Dermis microvascular lymphatic vessel endothelial cell (primary cell): ENCODE data around the gene NFIL3. TPM values are rescaled to one million over a fixed set of nuclear protein-coding genes. Genes with fewer than 3 reads are reported as not detected.
"Not testable (repeated sequence)": the region's sequence is repeated elsewhere in the genome, so short reads cannot be mapped to it uniquely, and the experiment has no call there.

Experiments used
- DNase-seq, 2 donors: peaks; one replicate each; pipeline versions ENCODE4 v3.0.0 to v3.0.0-alpha.2; 2010; ENCODE audit warnings: low read depth in 2 of 2
- total RNA-seq: library from RNA; depleted of rRNA; stranded (reverse); fragments of >200 nt; gene quantifications from 2 replicates; pipeline ENCODE4 v1.2.1, GENCODE V29; 2014

The NFIL3 gene, protein sequence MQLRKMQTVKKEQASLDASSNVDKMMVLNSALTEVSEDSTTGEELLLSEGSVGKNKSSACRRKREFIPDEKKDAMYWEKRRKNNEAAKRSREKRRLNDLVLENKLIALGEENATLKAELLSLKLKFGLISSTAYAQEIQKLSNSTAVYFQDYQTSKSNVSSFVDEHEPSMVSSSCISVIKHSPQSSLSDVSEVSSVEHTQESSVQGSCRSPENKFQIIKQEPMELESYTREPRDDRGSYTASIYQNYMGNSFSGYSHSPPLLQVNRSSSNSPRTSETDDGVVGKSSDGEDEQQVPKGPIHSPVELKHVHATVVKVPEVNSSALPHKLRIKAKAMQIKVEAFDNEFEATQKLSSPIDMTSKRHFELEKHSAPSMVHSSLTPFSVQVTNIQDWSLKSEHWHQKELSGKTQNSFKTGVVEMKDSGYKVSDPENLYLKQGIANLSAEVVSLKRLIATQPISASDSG
- total RNA-seq, result 3.0 and 3.9 TPM in 2 replicates

DNA sequence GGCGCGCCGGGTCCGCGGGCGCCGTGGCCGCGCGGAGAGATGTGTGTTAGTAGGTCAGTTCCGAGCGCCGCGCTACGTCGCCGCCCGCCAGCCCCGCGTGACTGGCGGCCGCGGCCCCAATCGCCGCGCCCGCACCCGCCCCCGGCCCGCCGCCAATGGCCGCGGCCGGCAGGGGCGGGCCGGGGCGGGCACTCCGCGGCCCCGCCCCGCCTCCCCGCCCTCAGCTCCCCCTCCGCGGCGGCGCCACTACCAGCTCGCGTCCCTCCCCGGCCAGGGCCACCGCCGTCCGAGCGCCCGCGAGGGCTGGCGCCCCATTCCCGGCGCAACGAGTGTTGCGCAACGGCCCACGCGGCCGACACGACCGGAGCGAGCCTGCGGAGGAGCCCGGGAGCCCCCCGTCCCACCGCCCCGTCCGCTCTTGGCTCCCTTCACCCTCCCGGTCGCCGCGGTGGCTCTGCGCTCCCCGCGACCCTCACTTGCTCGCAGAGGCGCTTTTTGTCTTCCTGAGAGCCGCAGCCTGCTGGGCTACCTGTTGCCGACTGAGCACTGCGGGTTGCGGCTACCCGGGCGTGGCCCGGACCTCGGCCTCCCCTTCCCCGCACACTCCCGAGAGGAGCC lies at the start of gene NFIL3:
NFIL3 (minus strand) TSS at position 48 of the 618 bp plus-strand sequence. CDS start 13,098 bp downstream, outside the sequence.
- DNase-seq, result peak; percentile 46 to 87

DNA sequence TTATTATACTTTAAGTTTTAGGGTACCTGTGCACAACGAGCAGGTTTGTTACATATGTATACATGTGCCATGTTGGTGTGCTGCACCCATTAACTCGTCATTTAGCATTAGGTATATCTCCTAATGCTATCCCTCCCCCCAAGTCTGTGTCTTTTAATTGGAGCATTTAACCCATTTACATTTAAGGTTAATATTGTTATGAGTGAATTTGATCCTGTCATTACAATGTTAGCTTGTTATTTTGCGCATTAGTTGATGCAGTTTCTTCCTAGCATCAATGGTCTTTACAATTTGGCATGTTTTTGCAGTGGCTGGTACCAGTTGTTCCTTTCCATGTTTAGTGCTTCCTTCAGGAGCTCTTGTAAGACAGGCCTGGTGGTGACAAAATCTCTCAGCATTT lies 47.9 kb upstream of the NFIL3 start:
- not testable (repeated sequence) for DNase-seq

DNA sequence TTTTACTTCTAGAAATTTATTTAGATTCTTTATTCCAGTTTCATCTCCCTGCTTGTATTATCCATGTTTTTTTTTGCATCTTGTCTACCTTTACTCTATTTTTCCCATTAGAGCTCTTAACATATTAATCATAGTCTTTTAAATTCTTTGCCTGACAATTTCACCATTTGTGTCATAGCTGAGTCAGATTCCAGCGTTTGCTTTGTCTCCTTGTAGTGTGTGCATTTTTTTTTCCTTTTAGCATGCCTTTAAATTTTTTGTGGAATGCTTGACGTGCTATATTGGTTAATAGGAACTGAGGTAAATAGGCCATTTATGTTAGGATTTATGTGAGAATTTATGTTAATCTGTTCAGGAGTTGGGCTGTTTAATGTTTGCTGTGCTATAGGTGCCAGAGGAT lies 41.8 kb upstream of the NFIL3 start:
- DNase-seq, result no peak

DNA sequence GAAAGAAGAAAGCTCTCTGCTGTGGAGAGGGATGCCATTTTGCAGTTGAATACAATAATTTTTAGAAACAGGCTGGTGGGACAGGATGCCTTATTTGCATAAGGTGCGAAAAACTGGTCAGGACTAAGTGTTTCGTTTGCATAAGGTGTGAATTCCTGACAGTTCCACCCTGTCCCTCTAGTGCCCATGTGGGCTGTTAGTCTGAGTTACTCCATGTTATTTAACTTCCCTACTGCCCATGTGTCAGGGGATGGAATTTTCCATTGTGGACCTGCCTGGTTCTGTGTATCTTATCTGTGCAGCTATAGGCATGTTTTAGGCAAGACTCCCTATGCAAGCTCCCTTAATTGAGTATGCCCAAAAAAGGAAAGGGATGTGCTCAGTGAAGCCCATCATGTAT lies 35.3 kb upstream of the NFIL3 start:
- DNase-seq, result no peak

- DNase-seq, result no peak
Observed at GRCh38 chr9:91452844-91453243, 29.2 kb upstream of the NFIL3 start.

GRCh38 chr9:91451431-91452270 lies 28.0 kb upstream of the NFIL3 start:
- no peak for DNase-seq

GRCh38 chr9:91445135-91445534 lies 21.5 kb upstream of the NFIL3 start:
- DNase-seq, result no peak

GRCh38 chr9:91443994-91444392 lies 20.4 kb upstream of the NFIL3 start:
- no peak for DNase-seq

DNA sequence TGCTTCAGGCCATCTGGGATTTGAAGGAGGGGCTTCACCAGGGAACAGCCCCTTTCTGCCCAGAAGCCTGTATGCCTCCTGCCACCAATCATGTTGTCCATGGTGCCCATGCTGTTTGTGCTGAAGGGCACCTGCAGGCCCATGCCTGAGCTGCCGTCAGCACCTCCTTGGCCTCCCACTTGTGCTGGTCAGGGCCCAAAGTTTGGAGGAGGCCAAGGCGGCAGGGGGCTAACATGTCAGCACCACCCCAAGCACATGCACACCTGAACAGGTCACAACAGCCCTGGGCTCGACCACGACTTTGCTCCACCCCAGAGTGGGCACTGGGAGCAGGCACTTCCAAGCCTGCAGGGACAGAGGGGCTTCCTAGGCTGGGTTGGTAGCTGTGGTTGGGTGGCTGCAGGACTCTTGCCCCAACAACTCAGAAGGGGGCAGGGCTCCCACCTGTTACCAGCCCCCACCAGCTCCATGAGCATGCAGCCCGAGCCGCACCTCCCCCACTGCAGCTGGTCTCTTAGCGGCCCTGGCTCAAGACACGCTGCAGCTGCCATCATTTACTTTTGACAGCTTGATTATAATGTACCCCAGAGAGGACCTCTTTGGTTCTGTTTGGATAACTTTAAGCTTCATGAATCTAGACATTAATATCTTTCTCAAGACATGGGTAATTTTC lies 19.8 kb upstream of the NFIL3 start:
- no peak for DNase-seq

DNA sequence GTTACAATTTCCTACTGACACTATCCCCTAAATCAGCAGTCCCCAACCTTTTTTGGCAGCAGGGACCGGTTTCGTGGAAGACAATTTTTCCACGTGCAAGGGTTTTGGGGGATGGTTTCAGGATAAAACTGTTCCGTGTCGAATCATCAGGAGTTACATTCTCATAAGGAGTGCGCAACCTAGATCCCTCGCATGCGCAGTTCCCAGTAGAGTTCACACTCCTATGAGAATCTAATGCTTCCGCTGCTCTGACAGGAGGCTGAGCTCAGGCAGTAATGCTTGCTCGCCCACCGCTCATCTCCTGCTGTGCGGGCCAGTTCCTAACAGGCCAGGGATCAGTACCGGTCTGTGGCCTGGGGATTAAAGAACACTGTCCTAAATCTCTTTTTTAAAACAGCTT lies 13.2 kb upstream of the NFIL3 start:
- DNase-seq, result no peak

- DNase-seq, result peak; percentile 51 to 83
Observed at GRCh38 chr9:91433180-91433579, 9.5 kb upstream of the NFIL3 start.

GRCh38 chr9:91431485-91431884 lies 7.9 kb upstream of the NFIL3 start:
- no peak for DNase-seq

GRCh38 chr9:91429501-91429900 lies 5.9 kb upstream of the NFIL3 start:
- no peak for DNase-seq

- no peak for DNase-seq
Observed at GRCh38 chr9:91428927-91429351, 5.3 kb upstream of the NFIL3 start.

- no peak for DNase-seq
Observed at GRCh38 chr9:91428436-91428835, 4.8 kb upstream of the NFIL3 start.

DNA sequence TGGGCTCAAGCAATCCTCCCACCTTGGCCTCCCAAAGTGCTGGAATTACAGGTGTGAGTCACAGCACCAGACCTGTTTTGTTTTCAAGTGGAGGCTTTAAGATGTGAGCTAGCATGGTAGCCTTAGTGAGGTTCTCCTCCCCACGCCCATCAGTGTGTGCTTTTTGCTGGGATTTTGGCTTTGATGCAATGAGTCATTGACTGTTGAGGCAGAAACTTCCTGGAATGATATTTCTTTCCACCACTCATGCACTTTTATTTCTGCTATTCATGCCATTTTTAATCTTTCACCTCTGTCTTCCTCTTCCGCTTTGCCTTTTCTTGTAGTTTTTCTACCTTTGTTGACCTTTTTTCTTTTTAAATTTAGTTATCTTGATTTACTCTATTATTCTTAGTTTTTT lies 4.2 kb upstream of the NFIL3 start:
- peak in 1 of 2 donors; percentile 63 for DNase-seq

DNA sequence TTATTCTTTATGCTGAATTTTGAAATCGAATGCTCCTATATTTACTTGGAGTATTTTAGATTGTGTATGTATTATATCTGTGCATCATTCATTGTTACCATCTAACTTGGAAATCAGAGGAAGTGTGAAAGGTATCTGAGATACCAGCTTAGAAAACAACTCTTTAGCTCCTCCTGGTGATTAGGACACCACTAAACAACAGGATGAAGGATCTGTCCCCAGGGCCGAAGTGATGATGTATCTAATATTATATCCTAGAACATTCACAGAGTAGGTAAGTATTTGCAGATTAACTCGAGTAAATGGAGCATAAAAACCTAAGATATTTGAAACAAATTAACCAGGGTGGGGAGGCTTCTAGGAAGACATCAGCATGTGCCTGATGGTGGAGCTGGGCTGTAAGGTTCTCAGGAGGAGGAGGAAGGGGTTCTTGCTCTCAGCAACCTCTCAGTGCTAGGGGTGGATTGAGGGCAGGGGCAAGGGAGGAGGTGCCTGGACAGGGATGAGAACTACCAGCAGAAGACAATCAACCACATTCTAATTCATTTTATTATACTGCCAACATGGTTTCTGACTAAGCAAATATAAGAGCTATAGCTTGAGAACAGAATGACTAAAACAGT lies 2.6 kb upstream of the NFIL3 start:
- peak; percentile 53 to 67 for DNase-seq

DNA sequence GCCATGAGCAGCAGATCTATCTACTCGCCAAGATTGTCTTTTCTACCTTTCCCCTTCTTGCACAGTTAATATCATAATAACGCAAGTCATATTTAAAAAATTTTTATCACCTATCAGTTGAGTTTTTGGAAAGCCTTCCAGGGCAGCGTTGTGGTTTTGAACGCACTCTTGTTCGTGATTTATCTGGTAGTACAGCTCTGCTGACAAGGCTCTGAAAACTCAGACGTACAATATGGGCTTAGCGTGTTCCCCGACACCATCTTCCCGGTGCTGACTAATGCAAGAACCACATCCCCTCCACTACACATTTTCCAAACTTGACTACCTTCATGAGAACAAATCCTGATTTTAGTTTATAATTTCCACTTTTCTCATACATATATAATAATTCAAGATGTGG lies 1.6 kb upstream of the NFIL3 start:
- no peak for DNase-seq

DNA sequence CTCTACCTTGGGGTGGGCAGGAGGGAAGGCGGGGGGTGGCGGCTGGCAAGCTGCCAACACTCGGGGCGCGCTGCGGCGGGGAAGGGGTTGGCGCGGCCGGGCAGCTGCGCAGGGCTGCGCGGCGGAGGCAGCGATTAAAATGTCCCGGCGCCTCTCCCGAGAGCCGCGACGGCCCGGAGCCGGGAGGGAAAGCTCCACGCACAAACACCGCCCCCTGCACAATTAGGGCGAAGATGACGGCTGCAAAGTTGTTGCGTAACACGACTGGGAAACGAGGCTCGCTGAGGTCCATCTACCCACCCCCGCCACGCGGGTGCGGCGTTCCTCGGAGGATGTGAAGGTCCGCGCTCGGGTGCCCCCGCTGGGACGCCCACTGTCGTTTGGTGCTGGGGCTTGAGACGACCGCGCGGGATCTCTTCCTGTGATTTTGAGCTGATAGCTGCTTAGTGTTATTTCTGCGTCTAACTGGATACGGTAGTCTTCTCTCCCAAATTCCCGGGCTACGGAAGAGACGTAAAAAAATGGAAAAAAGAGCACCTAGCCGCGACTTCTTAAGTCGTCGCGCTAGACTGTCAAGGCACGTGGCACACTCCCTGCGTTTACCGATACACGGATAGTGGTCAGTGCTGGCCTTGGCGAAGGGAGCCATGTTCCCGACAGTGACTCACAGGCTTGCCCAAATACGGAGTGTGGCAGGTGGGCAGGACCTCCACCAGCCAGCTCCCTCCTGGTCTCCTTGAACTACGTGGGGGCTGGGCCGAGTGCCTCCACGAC lies 958 bp upstream of the NFIL3 start:
- peak; percentile 58 to 77 for DNase-seq
